ENCODE measurements around the gene FGFBP2. TPM values are rescaled to one million over a fixed set of nuclear protein-coding genes. Genes with fewer than 3 reads are reported as not detected.
A peak's percentile ranks its signal among the peaks of the same experiment; 100 is the strongest.

FGFBP2 gene
- total RNA-seq, 3 donors from 2014 or later (not counting 1 experiment from before 2014, with no cell fraction given): 644 to 736 (median 713) TPM

DNA sequence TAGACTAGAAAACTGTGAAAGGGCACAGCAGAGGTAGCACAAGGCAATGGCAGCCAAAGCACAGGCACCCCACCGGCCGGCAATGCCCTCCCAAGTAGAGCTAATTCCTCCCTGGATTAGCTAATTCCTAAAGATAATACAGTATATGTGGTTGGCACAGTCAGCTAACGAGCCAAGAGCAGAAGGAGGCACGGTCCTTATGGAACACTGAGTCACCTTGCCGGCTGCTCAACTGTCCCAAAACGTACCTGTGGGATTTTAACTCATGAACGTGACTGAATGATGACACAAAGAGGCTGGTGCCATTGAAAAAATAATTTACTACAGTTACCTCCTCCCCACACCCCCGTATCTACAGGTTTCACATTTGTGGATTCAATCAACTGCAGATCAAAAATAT lies 15.3 kb downstream of the FGFBP2 start:
- TF ChIP-seq, protein P1, sequence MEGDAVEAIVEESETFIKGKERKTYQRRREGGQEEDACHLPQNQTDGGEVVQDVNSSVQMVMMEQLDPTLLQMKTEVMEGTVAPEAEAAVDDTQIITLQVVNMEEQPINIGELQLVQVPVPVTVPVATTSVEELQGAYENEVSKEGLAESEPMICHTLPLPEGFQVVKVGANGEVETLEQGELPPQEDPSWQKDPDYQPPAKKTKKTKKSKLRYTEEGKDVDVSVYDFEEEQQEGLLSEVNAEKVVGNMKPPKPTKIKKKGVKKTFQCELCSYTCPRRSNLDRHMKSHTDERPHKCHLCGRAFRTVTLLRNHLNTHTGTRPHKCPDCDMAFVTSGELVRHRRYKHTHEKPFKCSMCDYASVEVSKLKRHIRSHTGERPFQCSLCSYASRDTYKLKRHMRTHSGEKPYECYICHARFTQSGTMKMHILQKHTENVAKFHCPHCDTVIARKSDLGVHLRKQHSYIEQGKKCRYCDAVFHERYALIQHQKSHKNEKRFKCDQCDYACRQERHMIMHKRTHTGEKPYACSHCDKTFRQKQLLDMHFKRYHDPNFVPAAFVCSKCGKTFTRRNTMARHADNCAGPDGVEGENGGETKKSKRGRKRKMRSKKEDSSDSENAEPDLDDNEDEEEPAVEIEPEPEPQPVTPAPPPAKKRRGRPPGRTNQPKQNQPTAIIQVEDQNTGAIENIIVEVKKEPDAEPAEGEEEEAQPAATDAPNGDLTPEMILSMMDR (IDR thresholded peaks at IDR 0.05): no peak
- Histone ChIP-seq H3K4me1 (ENCODE audit: control insufficient read depth, insufficient read depth, low read length) (peaks cover 5% of the 10 kb centered on the region), H3K27me3 (ENCODE audit: control insufficient read depth, insufficient read depth, low read length) (no peaks in the 10 kb centered on the region), H3K9me3 (ENCODE audit: control insufficient read depth, insufficient read depth, low read length) (no peaks in the 10 kb centered on the region), H3K27ac (ENCODE audit: low read length) (no peak overlapping the region), H3K4me3 (ENCODE audit: low read length) (no peak overlapping the region), H3K36me3 (ENCODE audit: control insufficient read depth, insufficient read depth, low read length) (no peaks in the 10 kb centered on the region)
- intact Hi-C loops (cut with micrococcal nuclease): no loop called here
- DNase-seq (no peak), ATAC-seq (no peak)
- Mint-ChIP-seq H3K27ac (no peak overlapping the region), H3K9me3 (no peaks in the 10 kb centered on the region), H3K4me1 (peaks cover 12 to 25% of the 10 kb centered on the region in 2 donors), H3K36me3 (no peaks in the 10 kb centered on the region), H3K27me3 (ENCODE audit: low read depth in 2 of 2) (no peaks in the 10 kb centered on the region), H3K4me3 (no peak overlapping the region)
- WGBS (ENCODE audit: insufficient coverage): 90% methylated on average over 8 of the region's 8 CpGs

DNA sequence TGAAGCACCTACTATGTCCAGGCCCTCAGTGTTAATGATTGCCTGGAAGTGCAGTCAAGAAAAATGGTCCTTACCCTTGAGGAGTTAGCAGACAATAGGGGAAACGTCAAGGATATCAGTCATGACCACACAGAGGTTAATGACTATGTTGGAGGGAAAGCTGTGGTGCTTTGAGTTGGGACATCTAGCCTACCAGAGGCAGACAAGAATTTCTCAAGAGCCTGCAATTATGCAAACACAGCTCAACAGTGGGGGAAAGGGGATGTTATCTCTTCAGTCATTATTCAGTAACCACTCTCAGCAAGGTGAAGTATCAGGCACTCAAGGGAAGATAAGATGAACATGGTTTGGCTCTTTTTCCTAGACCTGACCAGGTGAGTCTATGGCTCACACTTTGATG lies 17.5 kb downstream of the FGFBP2 start:
- H3K9me3 ChIP-seq (ENCODE audit: control insufficient read depth, insufficient read depth, low read length): no peaks in the 10 kb centered on the region
- ATAC-seq (peak in 1 of 3 donors; percentile 49), DNase-seq (no peak)
- H3K27me3 Mint-ChIP-seq (ENCODE audit: low read depth in 2 of 2): no peaks in the 10 kb centered on the region
- H3K36me3 Mint-ChIP-seq: no peaks in the 10 kb centered on the region
- WGBS (ENCODE audit: insufficient coverage): 61% methylated on average over 1 of the region's 1 CpG
- no peak overlapping the region for H3K4me3 ChIP-seq (ENCODE audit: low read length)
- H3K9me3 Mint-ChIP-seq: no peaks in the 10 kb centered on the region
- H3K36me3 ChIP-seq (ENCODE audit: control insufficient read depth, insufficient read depth, low read length): no peaks in the 10 kb centered on the region
- H3K4me1 ChIP-seq (ENCODE audit: control insufficient read depth, insufficient read depth, low read length): peaks cover 5% of the 10 kb centered on the region
- H3K4me3 Mint-ChIP-seq: no peak overlapping the region
- TF ChIP-seq, protein P1 (IDR thresholded peaks at IDR 0.05): no peak
- peaks cover 7 to 19% of the 10 kb centered on the region in 2 donors for H3K4me1 Mint-ChIP-seq
- H3K27ac Mint-ChIP-seq: peak overlapping the region in 1 of 2 donors; percentile 67
- intact Hi-C loops (cut with micrococcal nuclease): no loop called here
- H3K27me3 ChIP-seq (ENCODE audit: control insufficient read depth, insufficient read depth, low read length): no peaks in the 10 kb centered on the region
- no peak overlapping the region for H3K27ac ChIP-seq (ENCODE audit: low read length)

- H3K9me3 Mint-ChIP-seq: no peaks in the 10 kb centered on the region
- H3K36me3 ChIP-seq (ENCODE audit: control insufficient read depth, insufficient read depth, low read length): no peaks in the 10 kb centered on the region
- TF ChIP-seq, protein P1 (IDR thresholded peaks at IDR 0.05): no peak
- H3K27me3 Mint-ChIP-seq (ENCODE audit: low read depth in 2 of 2): peaks cover 0 to 3% of the 10 kb centered on the region in 2 donors
- H3K4me1 Mint-ChIP-seq: peaks cover 7 to 19% of the 10 kb centered on the region in 2 donors
- no peak overlapping the region for H3K27ac ChIP-seq (ENCODE audit: low read length)
- no peaks in the 10 kb centered on the region for H3K27me3 ChIP-seq (ENCODE audit: control insufficient read depth, insufficient read depth, low read length)
- WGBS (ENCODE audit: insufficient coverage): 38% methylated on average over 2 of the region's 2 CpGs
- ATAC-seq: peak; percentile 48 to 74 (median 52)
- H3K4me3 ChIP-seq (ENCODE audit: low read length): no peak overlapping the region
- H3K9me3 ChIP-seq (ENCODE audit: control insufficient read depth, insufficient read depth, low read length): no peaks in the 10 kb centered on the region
- peaks cover 5% of the 10 kb centered on the region for H3K4me1 ChIP-seq (ENCODE audit: control insufficient read depth, insufficient read depth, low read length)
- H3K27ac Mint-ChIP-seq: peak overlapping the region in 1 of 2 donors; percentile 67
- H3K36me3 Mint-ChIP-seq: no peaks in the 10 kb centered on the region
- no peak for DNase-seq
- intact Hi-C loops (cut with micrococcal nuclease): no loop called here
- no peak overlapping the region for H3K4me3 Mint-ChIP-seq
Observed at GRCh38 chr4:15944895-15945294, 18.1 kb downstream of the FGFBP2 start.

DNA sequence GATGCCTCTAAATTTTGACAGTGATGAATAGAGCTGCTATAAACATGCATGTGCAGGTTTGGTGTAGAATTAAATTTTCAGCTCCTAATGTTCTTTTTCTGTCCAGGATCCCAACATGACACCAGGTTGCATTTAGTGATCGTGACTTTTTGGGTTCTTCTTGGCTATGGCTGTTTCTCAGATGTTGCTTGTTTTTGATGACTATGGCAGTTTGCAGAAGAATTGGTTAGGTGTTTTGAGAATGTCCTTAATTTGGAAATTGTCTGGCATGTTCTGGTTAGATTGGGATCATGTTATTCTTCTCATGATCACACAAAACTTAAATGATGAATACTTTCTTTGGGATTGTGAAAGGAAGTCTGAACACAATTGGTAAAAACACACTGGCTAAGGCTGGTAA lies 20.7 kb downstream of the FGFBP2 start:
- no peaks in the 10 kb centered on the region for H3K36me3 Mint-ChIP-seq
- TF ChIP-seq, protein P1 (IDR thresholded peaks at IDR 0.05): no peak
- no peaks in the 10 kb centered on the region for H3K9me3 ChIP-seq (ENCODE audit: control insufficient read depth, insufficient read depth, low read length)
- DNase-seq (no peak), ATAC-seq (no peak)
- H3K4me1 ChIP-seq (ENCODE audit: control insufficient read depth, insufficient read depth, low read length): peaks cover 5% of the 10 kb centered on the region
- H3K4me3 Mint-ChIP-seq: no peak overlapping the region
- H3K4me1 Mint-ChIP-seq: peaks cover 7 to 21% of the 10 kb centered on the region in 2 donors
- peaks cover 0 to 3% of the 10 kb centered on the region in 2 donors for H3K27me3 Mint-ChIP-seq (ENCODE audit: low read depth in 2 of 2)
- intact Hi-C loops (cut with micrococcal nuclease): no loop called here
- no peaks in the 10 kb centered on the region for H3K9me3 Mint-ChIP-seq
- no peak overlapping the region for H3K4me3 ChIP-seq (ENCODE audit: low read length)
- H3K27ac ChIP-seq (ENCODE audit: low read length): no peak overlapping the region
- H3K27ac Mint-ChIP-seq: no peak overlapping the region
- no peaks in the 10 kb centered on the region for H3K27me3 ChIP-seq (ENCODE audit: control insufficient read depth, insufficient read depth, low read length)
- WGBS (ENCODE audit: insufficient coverage): 91% methylated on average over 1 of the region's 1 CpG
- no peaks in the 10 kb centered on the region for H3K36me3 ChIP-seq (ENCODE audit: control insufficient read depth, insufficient read depth, low read length)
